Measurements from ENCODE around the gene PHB1.

PHB1 gene

GRCh38 chr17:49364119-49364518, 50.6 kb downstream of the PHB1 start:
- no peak for TF ChIP-seq CTCF (IDR thresholded peaks at IDR 0.05; ENCODE audit: low read depth, low read length)
- no peak overlapping the region for H3K4me3 ChIP-seq (ENCODE audit: low read depth, low read length)

- TF ChIP-seq CTCF (IDR thresholded peaks at IDR 0.05; ENCODE audit: low read depth, low read length): no peak
- no peak overlapping the region for H3K4me3 ChIP-seq (ENCODE audit: low read depth, low read length)
Observed at GRCh38 chr17:49363251-49363650, 51.4 kb downstream of the PHB1 start.

- TF ChIP-seq CTCF (IDR thresholded peaks at IDR 0.05; ENCODE audit: low read depth, low read length): no peak
- H3K4me3 ChIP-seq (ENCODE audit: low read depth, low read length): peak overlapping the region; percentile 55
Observed at GRCh38 chr17:49362723-49363117, 52.0 kb downstream of the PHB1 start.

DNA sequence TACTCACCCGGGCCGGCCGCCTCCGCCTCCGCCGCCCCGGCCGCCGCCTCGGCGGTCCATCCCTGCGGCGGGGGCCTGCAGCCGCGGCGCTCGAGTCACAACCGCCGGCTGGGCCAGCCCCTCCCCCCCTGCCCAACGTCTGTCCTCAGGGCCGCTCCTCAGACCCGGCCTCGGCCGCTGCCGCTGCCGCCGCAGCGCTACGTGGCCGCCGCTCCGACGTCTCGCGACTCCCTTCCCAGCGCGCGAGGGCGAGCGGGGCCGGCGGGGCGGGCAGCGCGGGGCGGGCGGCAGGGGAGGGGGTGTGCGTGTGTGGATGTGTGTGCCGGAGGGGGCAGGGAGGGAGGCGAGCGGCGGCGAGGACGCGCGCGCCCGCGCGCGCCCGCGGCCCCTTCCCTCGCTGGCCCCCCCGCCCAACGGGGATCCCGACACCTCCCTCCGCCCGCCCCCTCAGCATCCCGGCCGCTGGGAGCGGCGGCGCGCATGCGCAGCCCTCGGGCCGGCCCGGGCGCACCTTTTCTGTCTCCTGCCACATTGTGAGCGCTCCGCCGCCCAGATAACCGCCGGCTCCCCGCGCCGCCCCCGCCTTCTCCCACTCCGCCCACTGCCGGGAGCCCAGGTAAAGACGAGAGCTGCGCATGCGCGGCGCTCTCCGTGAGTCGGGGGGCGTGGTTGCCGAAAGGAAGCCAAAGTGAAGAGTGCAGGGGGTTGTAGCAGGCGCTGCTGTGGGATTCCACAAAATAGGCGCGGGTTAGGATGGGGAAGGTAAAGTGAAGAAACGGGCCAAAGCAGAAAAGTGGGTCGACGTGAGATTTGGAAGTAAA, 52.6 kb downstream of the PHB1 start, which contains the start of gene ZNF652:
ZNF652 (minus strand) TSS at position 349 of the 821 bp plus-strand sequence. CDS start 44,525 bp downstream, outside the sequence.
- TF ChIP-seq CTCF (IDR thresholded peaks at IDR 0.05; ENCODE audit: low read depth, low read length): no peak
- peak within 1 kb of the TSS; percentile 94 for H3K4me3 ChIP-seq (ENCODE audit: low read depth, low read length)

- no peak for TF ChIP-seq CTCF (IDR thresholded peaks at IDR 0.05; ENCODE audit: low read depth, low read length)
Observed at GRCh38 chr17:49361129-49361901, 53.4 kb downstream of the PHB1 start.

DNA sequence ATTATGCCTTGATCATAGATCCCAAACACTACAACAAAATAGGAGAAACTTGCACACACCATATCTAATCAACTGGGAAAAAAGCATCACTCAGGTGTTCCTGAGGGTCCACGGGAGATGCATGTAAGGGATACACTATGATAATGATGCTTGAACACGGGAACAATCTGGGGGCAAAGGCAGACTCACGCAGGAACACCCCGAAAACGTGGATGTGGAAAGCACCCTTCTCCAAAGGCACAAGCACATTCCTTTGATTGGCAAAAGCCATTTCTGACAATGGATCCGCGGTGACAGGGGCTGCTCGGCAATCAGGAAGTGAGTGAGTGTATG, 53.9 kb downstream of the PHB1 start:
- no peak for TF ChIP-seq CTCF (IDR thresholded peaks at IDR 0.05; ENCODE audit: low read depth, low read length)
- peak overlapping the region; percentile 94 for H3K4me3 ChIP-seq (ENCODE audit: low read depth, low read length)

More at GRCh38 chr17:49361129-49361901, 53.4 kb downstream of the PHB1 start:
- H3K4me3 ChIP-seq (ENCODE audit: low read depth, low read length): peak overlapping the region; percentile 94
